GM12878 (cell line): ENCODE data around the gene RGS16. TPM values are rescaled to one million over a fixed set of nuclear protein-coding genes. Genes with fewer than 3 reads are reported as not detected.

ENCODE experiments used
- ATF7 ChIP-seq: fragments of 450-650 bp; IDR thresholded peaks from 2 replicates; pipeline ENCODE4 v1.6.1; 2016; ENCODE audit warnings: low read depth, mild to moderate bottlenecking
- CHD1 ChIP-seq: IDR thresholded peaks from 2 replicates; pipeline ENCODE4 v1.6.1; 2012; ENCODE audit warnings: low read depth, low read length, improper control_type of control experiment
- CHD4 ChIP-seq: fragments of 200-600 bp; sonication (generic); IDR thresholded peaks from 2 replicates; pipeline ENCODE4 v1.6.1; 2016; ENCODE audit warnings: mild to moderate bottlenecking
- EZH2 ChIP-seq: IDR thresholded peaks from 2 replicates; pipeline ENCODE4 v1.6.1; 2012; ENCODE audit warnings: low read depth, mild to moderate bottlenecking, control low read depth, inconsistent platforms, low read length, borderline replicate concordance; ENCODE audit not compliant: control insufficient read depth
- HCFC1 ChIP-seq: fragments of 150-350 bp; IDR thresholded peaks from 2 replicates; pipeline ENCODE4 v1.6.1; 2014; ENCODE audit warnings: low read length
- HDGF ChIP-seq: fragments of 450-650 bp; IDR thresholded peaks from 2 replicates; pipeline ENCODE4 v1.6.1; 2016; ENCODE audit warnings: antibody characterized with exemption
- IKZF1 ChIP-seq: fragments of 450-650 bp; conservative IDR thresholded peaks from 2 replicates; pipeline ENCODE4 v1.6.1; 2017; ENCODE audit warnings: antibody characterized with exemption, mild to moderate bottlenecking
- IKZF2 ChIP-seq, 2 experiments: fragments of 450-650 bp; IDR thresholded peaks; 2 replicates each; pipeline ENCODE4 v1.6.1; 2017; ENCODE audit warnings: mild to moderate bottlenecking in 2 of 2, moderate library complexity in 2 of 2
- LARP7 ChIP-seq: fragments of 450-650 bp; IDR thresholded peaks from 2 replicates; pipeline ENCODE4 v1.6.1; 2017; ENCODE audit warnings: mild to moderate bottlenecking
- MEF2A ChIP-seq: IDR thresholded peaks from 2 replicates; pipeline ENCODE4 v1.6.1; 2011; ENCODE audit warnings: low read depth, mild to moderate bottlenecking, low read length, moderate library complexity; ENCODE audit not compliant: insufficient read depth
- NBN ChIP-seq: fragments of 450-650 bp; IDR thresholded peaks from 2 replicates; pipeline ENCODE4 v1.6.1; 2016
- PAX5 ChIP-seq: IDR thresholded peaks from 2 replicates; pipeline ENCODE4 v1.6.1; 2011; ENCODE audit warnings: low read depth, low read length, borderline replicate concordance
- PML ChIP-seq: IDR thresholded peaks from 2 replicates; pipeline ENCODE4 v1.6.1; 2012; ENCODE audit warnings: low read length, inconsistent platforms
- POLR2A ChIP-seq: IDR thresholded peaks from 2 replicates; pipeline ENCODE4 v1.6.1; 2011; ENCODE audit warnings: low read depth, mild to moderate bottlenecking, low read length
- RAD51 ChIP-seq: fragments of 450-650 bp; IDR thresholded peaks from 2 replicates; pipeline ENCODE4 v1.6.1; 2016; ENCODE audit warnings: moderate library complexity, mild to moderate bottlenecking, inconsistent platforms
- RBBP5 ChIP-seq: fragments of 200-600 bp; sonication (generic); conservative IDR thresholded peaks from 2 replicates; pipeline ENCODE4 v1.6.1; 2016
- SIN3A ChIP-seq: IDR thresholded peaks from 2 replicates; pipeline ENCODE4 v1.6.1; 2012; ENCODE audit warnings: low read depth, low read length, improper control_type of control experiment
- SMAD1 ChIP-seq: fragments of 450-650 bp; IDR thresholded peaks from 2 replicates; pipeline ENCODE4 v1.6.1; 2018; ENCODE audit warnings: mild to moderate bottlenecking, low read depth; ENCODE audit not compliant: partially characterized antibody
- SMC3 ChIP-seq: IDR thresholded peaks from 2 replicates; pipeline ENCODE4 v1.6.1; 2011; ENCODE audit warnings: low read length, improper control_type of control experiment, borderline replicate concordance
- SP1 ChIP-seq: IDR thresholded peaks from one replicate; pipeline ENCODE4 v1.6.1; 2011; ENCODE audit warnings: low read depth, low read length
- STAT1 ChIP-seq: fragments of 450-650 bp; conservative IDR thresholded peaks from 2 replicates; pipeline ENCODE4 v1.6.1; 2014; ENCODE audit warnings: antibody characterized with exemption, mild to moderate bottlenecking
- SUZ12 ChIP-seq: fragments of 200-600 bp; sonication (generic); IDR thresholded peaks from one replicate; pipeline ENCODE4 v1.6.1; 2018; ENCODE audit warnings: antibody characterized with exemption, mild to moderate bottlenecking; ENCODE audit not compliant: unreplicated experiment
- TCF12 ChIP-seq: IDR thresholded peaks from 2 replicates; pipeline ENCODE4 v1.6.1; 2011; ENCODE audit warnings: low read depth, mild to moderate bottlenecking, low read length
- TCF3 ChIP-seq: IDR thresholded peaks from 2 replicates; pipeline ENCODE4 v1.6.1; 2012; ENCODE audit warnings: low read depth, mild to moderate bottlenecking, low read length, borderline replicate concordance; ENCODE audit not compliant: insufficient read depth
- TCF7 ChIP-seq: IDR thresholded peaks from 2 replicates; pipeline ENCODE4 v1.6.1; 2014; ENCODE audit warnings: antibody characterized with exemption, borderline replicate concordance
- YY1 ChIP-seq: IDR thresholded peaks from 2 replicates; pipeline ENCODE4 v1.6.1; 2011; ENCODE audit warnings: low read depth, mild to moderate bottlenecking, low read length
- ZNF207 ChIP-seq: fragments of 450-650 bp; IDR thresholded peaks from 2 replicates; pipeline ENCODE4 v1.6.1; 2014; ENCODE audit warnings: antibody characterized with exemption, mild to moderate bottlenecking, borderline replicate concordance
- ZNF24 ChIP-seq: fragments of 450-650 bp; IDR thresholded peaks from 2 replicates; pipeline ENCODE4 v1.6.1; 2017; ENCODE audit warnings: antibody characterized with exemption, mild to moderate bottlenecking
- ZZZ3 ChIP-seq: IDR thresholded peaks from 2 replicates; pipeline ENCODE4 v1.6.1; 2011; ENCODE audit warnings: low read depth; ENCODE audit not compliant: control insufficient read depth, insufficient read length
- polyA plus RNA-seq, 11 experiments: library from polyadenylated mRNA; depleted of rRNA in 4 of 11; unstranded in 6 of 11; stranded (reverse) in 5 of 11; fragments of >200 nt; fragmentation: Nextera tagmentation in 4 of 11; fragmentation: Illumina TruSeq in 1 of 11; extraction: Ambion mirVana in 4 of 11; extraction: Trizol in 1 of 11; gene quantifications; 1 replicate in 1 of 11; 2 replicates in 10 of 11; pipeline versions ENCODE4 v1.2.1 to v1.2.3, GENCODE V29; 2011 to 2016; ENCODE audit warnings: inconsistent platforms in 2 of 11, missing spikeins in 2 of 11, low read depth in 1 of 11
- total RNA-seq, 4 experiments: library from RNA; depleted of rRNA in 3 of 4; stranded (reverse); fragments of >200 nt in 3 of 4; fragmentation: Illumina TruSeq in 1 of 4; extraction: Trizol in 1 of 4; gene quantifications; 2 replicates each; pipeline versions ENCODE4 v1.2.1 to v1.2.3, GENCODE V29; 2013 to 2021
- TF ChIP-seq, protein P1 (sequence below): fragments of 450-650 bp; IDR thresholded peaks from 2 replicates; pipeline ENCODE4 v1.6.1; 2017; ENCODE audit warnings: antibody characterized with exemption, mild to moderate bottlenecking, moderate library complexity
- TF ChIP-seq, protein P2 (sequence below): fragments of 450-650 bp; IDR thresholded peaks from 2 replicates; pipeline ENCODE4 v1.6.1; 2017; ENCODE audit warnings: mild to moderate bottlenecking, low read depth, inconsistent platforms; ENCODE audit not compliant: poor library complexity, severe bottlenecking

The RGS16 gene
- total and polyA plus RNA-seq, 10 of the 15 experiments (the other 5 are each of a cell fraction or from before 2014, with no cell fraction given), result 16.4 to 58.2 (median 44.6) TPM

DNA sequence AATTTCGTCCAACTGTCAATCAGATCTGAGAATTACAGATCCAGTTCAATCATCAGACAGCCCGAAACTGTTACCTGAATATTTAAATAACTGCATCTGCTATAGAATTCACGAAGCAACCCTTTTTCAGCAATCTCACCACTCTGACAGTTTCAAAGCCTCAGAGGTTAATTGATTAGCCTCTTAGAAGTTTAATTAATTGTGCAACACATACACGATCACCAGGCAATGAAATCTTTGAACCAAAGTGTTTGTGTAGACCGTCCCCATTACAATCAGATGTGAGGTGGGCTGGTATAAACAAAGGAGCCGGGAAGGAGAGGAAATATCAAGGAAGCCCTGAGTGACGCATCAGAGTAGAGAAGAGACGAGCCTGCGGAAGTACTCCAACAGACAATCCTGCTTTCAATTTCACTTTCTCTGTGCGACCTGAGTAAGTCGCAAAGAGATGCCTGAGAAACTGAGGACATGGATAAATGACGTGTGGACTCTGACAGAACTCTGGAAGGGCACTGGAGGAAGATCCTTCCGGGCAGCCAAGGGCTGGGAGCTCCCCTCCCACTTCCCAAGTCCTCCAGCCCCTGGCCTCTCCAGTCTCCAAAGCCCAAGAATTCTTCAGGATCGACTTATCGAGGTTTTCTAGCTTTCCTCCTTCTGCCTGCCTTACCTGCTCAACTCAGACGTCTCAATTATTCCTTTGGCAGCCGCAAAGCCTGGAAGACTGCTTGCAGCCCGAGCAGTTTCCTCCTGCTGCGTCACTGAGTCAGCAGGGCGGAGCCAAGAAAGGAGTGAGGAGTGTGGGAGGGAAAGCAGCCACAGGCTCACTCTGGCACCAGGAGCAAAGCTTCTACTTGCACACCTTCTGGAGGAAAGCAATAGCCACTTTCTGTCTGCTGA lies 15.4 kb downstream of the RGS16 start, which contains the start of gene RNASEL (continued):
- TF ChIP-seq PAX5 (no peak), HCFC1 (peak; percentile 34; the same call in 1 of the 2 replicates), ZNF207 (no peak), CHD1 (no peak), IKZF1 (peak; percentile 83), PML (0 out of 2 replicates have a peak, but pooled peaks have one; percentile 60), SMAD1 (no peak), LARP7 (peak; percentile 28; the same call in 1 of the 2 replicates), YY1 (no peak), SMC3 (no peak), STAT1 (no peak), SIN3A (no peak), HDGF (no peak), ATF7 (no peak; the same call in 1 of the 2 replicates), IKZF2 (IDR thresholded peaks at IDR 0.05) (peak in 1 of 2 experiments; percentile 71; a peak in 3 of 4 replicates), POLR2A (peak; percentile 42), RBBP5 (no peak), ZNF24 (no peak), ZZZ3 (no peak), SP1 (no peak), SUZ12 (no peak), RAD51 (no peak), MEF2A (no peak), EZH2 (no peak), NBN (peak; percentile 84; the same call in 1 of the 2 replicates), TCF12 (no peak), CHD4 (no peak), TCF7 (no peak), TCF3 (no peak)
- TF ChIP-seq, protein P1, sequence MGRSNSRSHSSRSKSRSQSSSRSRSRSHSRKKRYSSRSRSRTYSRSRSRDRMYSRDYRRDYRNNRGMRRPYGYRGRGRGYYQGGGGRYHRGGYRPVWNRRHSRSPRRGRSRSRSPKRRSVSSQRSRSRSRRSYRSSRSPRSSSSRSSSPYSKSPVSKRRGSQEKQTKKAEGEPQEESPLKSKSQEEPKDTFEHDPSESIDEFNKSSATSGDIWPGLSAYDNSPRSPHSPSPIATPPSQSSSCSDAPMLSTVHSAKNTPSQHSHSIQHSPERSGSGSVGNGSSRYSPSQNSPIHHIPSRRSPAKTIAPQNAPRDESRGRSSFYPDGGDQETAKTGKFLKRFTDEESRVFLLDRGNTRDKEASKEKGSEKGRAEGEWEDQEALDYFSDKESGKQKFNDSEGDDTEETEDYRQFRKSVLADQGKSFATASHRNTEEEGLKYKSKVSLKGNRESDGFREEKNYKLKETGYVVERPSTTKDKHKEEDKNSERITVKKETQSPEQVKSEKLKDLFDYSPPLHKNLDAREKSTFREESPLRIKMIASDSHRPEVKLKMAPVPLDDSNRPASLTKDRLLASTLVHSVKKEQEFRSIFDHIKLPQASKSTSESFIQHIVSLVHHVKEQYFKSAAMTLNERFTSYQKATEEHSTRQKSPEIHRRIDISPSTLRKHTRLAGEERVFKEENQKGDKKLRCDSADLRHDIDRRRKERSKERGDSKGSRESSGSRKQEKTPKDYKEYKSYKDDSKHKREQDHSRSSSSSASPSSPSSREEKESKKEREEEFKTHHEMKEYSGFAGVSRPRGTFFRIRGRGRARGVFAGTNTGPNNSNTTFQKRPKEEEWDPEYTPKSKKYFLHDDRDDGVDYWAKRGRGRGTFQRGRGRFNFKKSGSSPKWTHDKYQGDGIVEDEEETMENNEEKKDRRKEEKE, result no peak
- TF ChIP-seq, protein P2, sequence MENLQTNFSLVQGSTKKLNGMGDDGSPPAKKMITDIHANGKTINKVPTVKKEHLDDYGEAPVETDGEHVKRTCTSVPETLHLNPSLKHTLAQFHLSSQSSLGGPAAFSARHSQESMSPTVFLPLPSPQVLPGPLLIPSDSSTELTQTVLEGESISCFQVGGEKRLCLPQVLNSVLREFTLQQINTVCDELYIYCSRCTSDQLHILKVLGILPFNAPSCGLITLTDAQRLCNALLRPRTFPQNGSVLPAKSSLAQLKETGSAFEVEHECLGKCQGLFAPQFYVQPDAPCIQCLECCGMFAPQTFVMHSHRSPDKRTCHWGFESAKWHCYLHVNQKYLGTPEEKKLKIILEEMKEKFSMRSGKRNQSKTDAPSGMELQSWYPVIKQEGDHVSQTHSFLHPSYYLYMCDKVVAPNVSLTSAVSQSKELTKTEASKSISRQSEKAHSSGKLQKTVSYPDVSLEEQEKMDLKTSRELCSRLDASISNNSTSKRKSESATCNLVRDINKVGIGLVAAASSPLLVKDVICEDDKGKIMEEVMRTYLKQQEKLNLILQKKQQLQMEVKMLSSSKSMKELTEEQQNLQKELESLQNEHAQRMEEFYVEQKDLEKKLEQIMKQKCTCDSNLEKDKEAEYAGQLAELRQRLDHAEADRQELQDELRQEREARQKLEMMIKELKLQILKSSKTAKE, result peak; percentile 25
